ENCODE results near the gene FGD6.
"Not testable (repeated sequence)": the region's sequence is repeated elsewhere in the genome, so short reads cannot be mapped to it uniquely, and the experiment has no call there.

Gene FGD6

DNA sequence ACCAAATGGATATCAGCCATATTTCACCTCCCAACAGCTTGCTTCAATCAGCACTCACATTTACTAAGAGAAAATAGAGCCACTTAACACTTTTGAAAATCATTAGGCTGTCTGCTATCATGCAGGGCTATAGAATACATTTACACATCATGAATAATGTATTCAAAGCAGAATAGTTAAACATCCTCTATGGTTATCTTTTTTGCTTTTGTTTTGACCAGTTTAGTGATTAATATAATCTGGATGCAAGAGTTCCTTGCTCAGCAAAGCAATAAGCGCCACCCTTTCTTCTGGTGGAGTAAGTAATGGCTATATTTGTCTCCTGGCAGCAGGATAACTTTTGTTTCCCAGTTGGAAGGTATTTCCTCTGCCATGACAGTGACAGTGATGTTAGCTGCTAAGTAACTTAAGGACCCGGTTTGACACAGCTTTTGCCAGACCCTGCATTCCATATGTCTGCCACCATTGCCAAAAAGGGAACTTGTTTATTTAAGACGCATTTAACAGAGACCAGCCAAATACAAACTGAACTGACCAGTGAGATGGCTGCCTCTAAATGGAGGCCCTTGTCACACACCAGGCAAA lies 73.6 kb downstream of the FGD6 start:
- no peaks in the 10 kb centered on the region for H3K9me3 Mint-ChIP-seq
- ATAC-seq (replicated peaks; ENCODE audit: extremely low read depth, poor library complexity, severe bottlenecking), result no peak

DNA sequence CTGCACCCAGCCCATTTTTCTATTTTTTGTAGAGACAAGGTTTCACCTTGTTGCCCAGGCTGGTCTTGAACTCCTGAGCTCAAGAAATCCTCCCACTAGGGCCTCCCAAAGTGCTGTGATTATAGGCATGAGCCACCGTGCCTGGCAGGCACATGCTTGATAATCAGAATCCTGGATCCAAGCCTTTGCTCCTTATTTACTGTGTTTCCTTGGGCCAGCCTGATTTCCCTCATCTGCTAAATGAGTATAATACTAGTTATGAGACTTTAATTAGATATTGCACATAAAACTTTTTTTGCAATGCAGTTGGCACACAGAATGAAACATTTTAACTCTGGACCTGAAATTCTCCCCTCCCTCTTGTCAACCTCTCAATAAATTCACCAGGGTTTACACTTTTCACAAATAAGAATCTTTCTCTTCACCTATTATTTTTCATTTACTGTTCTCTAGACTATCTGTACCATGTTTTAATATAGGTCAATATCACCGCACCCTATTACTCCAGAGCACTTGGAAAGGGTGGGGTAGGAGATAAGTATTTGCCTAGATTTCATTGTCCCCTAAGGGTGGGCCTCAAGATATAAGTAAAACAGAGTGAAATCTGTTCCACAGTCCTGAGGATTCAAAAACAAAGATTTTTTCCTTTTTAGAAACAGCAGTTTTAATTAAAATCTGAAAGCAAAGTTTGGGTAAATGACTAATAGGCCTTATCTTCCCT lies 74.7 kb downstream of the FGD6 start:
- Mint-ChIP-seq H3K4me3 (no peak overlapping the region), H3K9me3 (no peaks in the 10 kb centered on the region), H3K27ac (ENCODE audit: low read depth) (no peak overlapping the region), H3K4me1 (no peaks in the 10 kb centered on the region), H3K36me3 (ENCODE audit: insufficient read depth) (no peaks in the 10 kb centered on the region), H3K27me3 (no peaks in the 10 kb centered on the region)
- ATAC-seq (replicated peaks; ENCODE audit: extremely low read depth, poor library complexity, severe bottlenecking) (no peak), DNase-seq (ENCODE audit: low spot score in 2 of 2) (no peak)

More for the DNA sequence above, 73.6 kb downstream of the FGD6 start:
- no peaks in the 10 kb centered on the region for H3K4me1 Mint-ChIP-seq
- no peak overlapping the region for H3K4me3 Mint-ChIP-seq
- H3K27me3 Mint-ChIP-seq, result no peaks in the 10 kb centered on the region
- no peak overlapping the region for H3K27ac Mint-ChIP-seq (ENCODE audit: low read depth)
- DNase-seq (ENCODE audit: low spot score in 2 of 2), result no peak
- no peaks in the 10 kb centered on the region for H3K36me3 Mint-ChIP-seq (ENCODE audit: insufficient read depth)

GRCh38 chr12:95141310-95141709 lies 76.0 kb downstream of the FGD6 start:
- no peaks in the 10 kb centered on the region for H3K27me3 Mint-ChIP-seq
- H3K4me1 Mint-ChIP-seq, result no peaks in the 10 kb centered on the region
- H3K9me3 Mint-ChIP-seq, result no peaks in the 10 kb centered on the region
- ATAC-seq (replicated peaks; ENCODE audit: extremely low read depth, poor library complexity, severe bottlenecking) (no peak), DNase-seq (ENCODE audit: low spot score in 2 of 2) (no peak)
- H3K27ac Mint-ChIP-seq (ENCODE audit: low read depth), result no peak overlapping the region
- H3K4me3 Mint-ChIP-seq, result no peak overlapping the region
- no peaks in the 10 kb centered on the region for H3K36me3 Mint-ChIP-seq (ENCODE audit: insufficient read depth)

DNA sequence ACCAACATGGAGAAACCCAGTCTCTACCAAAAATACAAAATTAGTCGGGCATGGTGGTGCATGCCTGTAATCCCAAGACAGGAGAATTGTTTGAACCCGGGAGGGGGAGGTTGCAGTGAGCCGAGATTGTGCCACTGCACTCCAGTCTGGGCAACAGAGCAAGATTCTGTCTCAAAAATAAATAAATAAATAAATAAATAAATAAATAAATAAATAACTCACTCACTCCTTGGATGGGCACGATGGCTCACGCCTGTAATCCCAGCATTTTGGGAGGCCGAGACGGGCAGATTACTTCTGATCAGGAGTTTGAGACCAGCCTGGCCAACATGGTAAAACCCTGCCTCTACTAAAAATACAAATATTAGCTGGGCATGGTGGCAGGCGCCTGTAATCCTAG lies 79.2 kb downstream of the FGD6 start:
- not testable (repeated sequence) for DNase-seq (ENCODE audit: low spot score in 2 of 2); H3K36me3 Mint-ChIP-seq (ENCODE audit: insufficient read depth); H3K4me1 Mint-ChIP-seq; ATAC-seq (replicated peaks; ENCODE audit: extremely low read depth, poor library complexity, severe bottlenecking); H3K27ac Mint-ChIP-seq (ENCODE audit: low read depth); H3K27me3 Mint-ChIP-seq; H3K4me3 Mint-ChIP-seq; H3K9me3 Mint-ChIP-seq

DNA sequence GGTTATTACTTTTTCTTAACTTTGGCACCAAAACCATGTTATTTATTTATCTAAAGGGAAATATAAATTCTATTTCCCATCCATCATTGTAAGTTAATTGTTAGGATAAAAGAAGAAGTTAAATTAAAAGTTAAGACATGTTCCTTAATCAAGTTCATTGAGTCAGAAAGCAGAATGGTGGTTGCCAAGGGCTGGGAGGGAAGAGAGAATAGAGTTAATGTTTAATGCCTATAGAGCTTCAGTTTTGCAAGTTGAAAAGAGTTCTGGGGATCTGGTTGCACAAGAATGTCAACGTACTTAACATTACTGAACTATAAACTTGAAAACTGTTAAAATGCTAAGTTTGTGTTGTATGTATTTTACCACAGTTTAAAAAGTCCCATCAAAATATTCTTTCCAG lies 80.7 kb downstream of the FGD6 start:
- Mint-ChIP-seq H3K27ac (ENCODE audit: low read depth) (no peak overlapping the region), H3K27me3 (no peaks in the 10 kb centered on the region), H3K4me3 (no peak overlapping the region), H3K36me3 (ENCODE audit: insufficient read depth) (no peaks in the 10 kb centered on the region), H3K9me3 (no peaks in the 10 kb centered on the region), H3K4me1 (no peaks in the 10 kb centered on the region)
- no peak for DNase-seq (ENCODE audit: low spot score in 2 of 2)
- no peak for ATAC-seq (replicated peaks; ENCODE audit: extremely low read depth, poor library complexity, severe bottlenecking)

- Mint-ChIP-seq H3K27me3 (no peaks in the 10 kb centered on the region), H3K9me3 (no peaks in the 10 kb centered on the region), H3K4me3 (no peak overlapping the region), H3K36me3 (ENCODE audit: insufficient read depth) (no peaks in the 10 kb centered on the region), H3K4me1 (no peaks in the 10 kb centered on the region), H3K27ac (ENCODE audit: low read depth) (no peak overlapping the region)
- no peak for DNase-seq (ENCODE audit: low spot score in 2 of 2)
- ATAC-seq (replicated peaks; ENCODE audit: extremely low read depth, poor library complexity, severe bottlenecking), result no peak
These were observed 83.2 kb downstream of the FGD6 start for GRCh38 chr12:95134085-95134484.

DNA sequence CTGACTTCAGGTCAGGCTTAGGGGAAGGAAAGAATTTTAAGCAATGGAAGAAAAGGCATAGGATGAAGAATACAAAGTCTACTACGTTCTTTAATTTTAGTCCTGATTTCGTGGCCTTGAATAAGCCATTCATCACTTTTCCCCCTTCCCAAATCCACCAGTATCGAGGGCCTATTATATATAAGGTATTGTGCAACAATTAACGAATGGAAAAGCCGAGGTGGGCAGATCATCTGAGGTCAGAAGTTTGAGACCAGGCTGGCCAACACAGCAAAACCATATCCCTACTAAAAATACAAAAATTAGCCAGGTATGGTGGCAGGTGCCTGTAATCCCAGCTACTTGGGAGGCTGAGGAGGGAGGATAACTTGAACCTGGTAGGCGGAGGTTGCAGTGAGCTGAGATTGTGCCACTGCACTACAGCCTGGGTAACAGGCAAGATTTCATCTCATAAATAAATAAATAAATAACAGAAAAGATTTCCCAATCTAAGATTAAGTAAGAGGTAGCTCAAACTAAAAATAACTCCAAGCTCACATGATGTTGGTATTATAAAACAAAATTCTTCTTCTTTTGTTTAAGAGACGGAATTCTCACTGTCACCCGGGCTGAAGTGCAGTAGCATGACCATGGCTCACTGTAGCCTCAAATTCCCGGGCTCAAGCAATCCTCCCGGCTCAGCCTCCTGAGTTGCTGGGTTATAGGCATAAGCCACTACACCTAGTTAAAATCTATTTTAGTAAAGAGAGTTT lies 85.5 kb downstream of the FGD6 start:
- Mint-ChIP-seq H3K4me1 (no peaks in the 10 kb centered on the region), H3K9me3 (no peaks in the 10 kb centered on the region), H3K4me3 (no peak overlapping the region), H3K36me3 (ENCODE audit: insufficient read depth) (no peaks in the 10 kb centered on the region), H3K27ac (ENCODE audit: low read depth) (no peak overlapping the region), H3K27me3 (no peaks in the 10 kb centered on the region)
- DNase-seq (ENCODE audit: low spot score in 2 of 2), result no peak
- no peak for ATAC-seq (replicated peaks; ENCODE audit: extremely low read depth, poor library complexity, severe bottlenecking)

DNA sequence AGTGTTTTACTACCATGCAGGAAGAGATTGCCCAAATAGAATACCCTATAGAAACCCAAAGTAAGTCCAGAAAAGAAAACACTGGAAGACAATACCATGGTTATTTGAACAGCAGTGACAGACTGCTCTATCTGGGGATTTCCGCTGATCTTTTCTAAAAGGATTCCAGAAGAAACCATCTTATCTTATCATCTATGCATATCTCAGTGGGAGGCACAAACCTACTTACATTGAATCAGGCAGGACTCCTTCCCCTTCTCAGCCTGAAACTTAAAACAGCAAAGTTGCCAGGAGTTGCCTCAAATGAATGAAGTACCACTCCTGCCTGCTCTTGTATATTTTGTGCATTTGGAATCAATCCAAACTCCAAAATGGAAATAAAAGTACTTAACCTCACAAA lies 87.2 kb downstream of the FGD6 start:
- no peaks in the 10 kb centered on the region for H3K4me1 Mint-ChIP-seq
- DNase-seq (ENCODE audit: low spot score in 2 of 2), result no peak
- H3K27me3 Mint-ChIP-seq, result no peaks in the 10 kb centered on the region
- H3K27ac Mint-ChIP-seq (ENCODE audit: low read depth), result no peak overlapping the region
- no peaks in the 10 kb centered on the region for H3K9me3 Mint-ChIP-seq
- H3K36me3 Mint-ChIP-seq (ENCODE audit: insufficient read depth), result no peaks in the 10 kb centered on the region
- no peak overlapping the region for H3K4me3 Mint-ChIP-seq
- no peak for ATAC-seq (replicated peaks; ENCODE audit: extremely low read depth, poor library complexity, severe bottlenecking)

GRCh38 chr12:95129115-95129514 lies 88.2 kb downstream of the FGD6 start:
- DNase-seq (ENCODE audit: low spot score in 2 of 2), result no peak
- H3K9me3 Mint-ChIP-seq, result no peaks in the 10 kb centered on the region
- no peaks in the 10 kb centered on the region for H3K4me1 Mint-ChIP-seq
- H3K4me3 Mint-ChIP-seq, result no peak overlapping the region
- no peaks in the 10 kb centered on the region for H3K27me3 Mint-ChIP-seq
- ATAC-seq (replicated peaks; ENCODE audit: extremely low read depth, poor library complexity, severe bottlenecking), result no peak
- no peaks in the 10 kb centered on the region for H3K36me3 Mint-ChIP-seq (ENCODE audit: insufficient read depth)
- no peak overlapping the region for H3K27ac Mint-ChIP-seq (ENCODE audit: low read depth)

- H3K9me3 Mint-ChIP-seq, result no peaks in the 10 kb centered on the region
- H3K4me3 Mint-ChIP-seq, result no peak overlapping the region
- ATAC-seq (replicated peaks; ENCODE audit: extremely low read depth, poor library complexity, severe bottlenecking) (no peak), DNase-seq (ENCODE audit: low spot score in 2 of 2) (no peak)
- H3K4me1 Mint-ChIP-seq, result no peaks in the 10 kb centered on the region
- no peaks in the 10 kb centered on the region for H3K36me3 Mint-ChIP-seq (ENCODE audit: insufficient read depth)
- no peaks in the 10 kb centered on the region for H3K27me3 Mint-ChIP-seq
- no peak overlapping the region for H3K27ac Mint-ChIP-seq (ENCODE audit: low read depth)
These were observed 90.5 kb downstream of the FGD6 start for GRCh38 chr12:95126736-95127135.

GRCh38 chr12:95126076-95126475 lies 91.2 kb downstream of the FGD6 start:
- no peaks in the 10 kb centered on the region for H3K4me1 Mint-ChIP-seq
- no peak overlapping the region for H3K4me3 Mint-ChIP-seq
- no peaks in the 10 kb centered on the region for H3K27me3 Mint-ChIP-seq
- H3K36me3 Mint-ChIP-seq (ENCODE audit: insufficient read depth), result no peaks in the 10 kb centered on the region
- no peaks in the 10 kb centered on the region for H3K9me3 Mint-ChIP-seq
- ATAC-seq (replicated peaks; ENCODE audit: extremely low read depth, poor library complexity, severe bottlenecking) (no peak), DNase-seq (ENCODE audit: low spot score in 2 of 2) (no peak)
- no peak overlapping the region for H3K27ac Mint-ChIP-seq (ENCODE audit: low read depth)

DNA sequence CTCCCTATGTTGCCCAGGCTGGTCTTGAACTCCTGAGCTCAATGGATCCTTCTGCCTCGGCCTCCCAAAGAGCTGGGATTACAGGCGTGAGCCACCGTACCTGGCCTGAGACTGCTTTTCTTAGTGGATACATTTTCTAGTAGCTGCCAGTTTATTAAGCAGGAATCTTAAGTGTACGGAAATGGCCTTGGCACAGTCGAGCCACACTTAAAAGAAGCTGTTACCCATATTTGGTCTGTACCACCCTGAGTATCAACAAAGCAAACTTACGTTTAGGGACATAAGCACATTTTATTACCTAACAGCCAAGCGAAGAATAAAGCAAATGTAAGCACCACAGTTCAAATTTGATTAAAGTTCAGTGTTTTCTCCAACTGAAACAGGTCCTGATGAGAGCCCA lies 93.2 kb downstream of the FGD6 start:
- no peaks in the 10 kb centered on the region for H3K9me3 Mint-ChIP-seq
- H3K27me3 Mint-ChIP-seq, result no peaks in the 10 kb centered on the region
- DNase-seq (ENCODE audit: low spot score in 2 of 2) (no peak), ATAC-seq (replicated peaks; ENCODE audit: extremely low read depth, poor library complexity, severe bottlenecking) (no peak)
- no peaks in the 10 kb centered on the region for H3K36me3 Mint-ChIP-seq (ENCODE audit: insufficient read depth)
- no peak overlapping the region for H3K27ac Mint-ChIP-seq (ENCODE audit: low read depth)
- H3K4me3 Mint-ChIP-seq, result no peak overlapping the region
- H3K4me1 Mint-ChIP-seq, result no peaks in the 10 kb centered on the region

GRCh38 chr12:95118788-95119179 lies 98.5 kb downstream of the FGD6 start:
- ATAC-seq (replicated peaks; ENCODE audit: extremely low read depth, poor library complexity, severe bottlenecking), result no peak
- Mint-ChIP-seq H3K4me3 (no peak overlapping the region), H3K27ac (ENCODE audit: low read depth) (no peak overlapping the region), H3K36me3 (ENCODE audit: insufficient read depth) (no peaks in the 10 kb centered on the region), H3K9me3 (no peaks in the 10 kb centered on the region), H3K4me1 (no peaks in the 10 kb centered on the region), H3K27me3 (no peaks in the 10 kb centered on the region)
- DNase-seq (ENCODE audit: low spot score in 2 of 2), result no peak

Measured in central memory CD8-positive, alpha-beta T cell (primary cell).